ENCODE measurements around the gene KNDC1.
"Not testable (repeated sequence)": the region's sequence is repeated elsewhere in the genome, so short reads cannot be mapped to it uniquely, and the experiment has no call there.

The KNDC1 gene

DNA sequence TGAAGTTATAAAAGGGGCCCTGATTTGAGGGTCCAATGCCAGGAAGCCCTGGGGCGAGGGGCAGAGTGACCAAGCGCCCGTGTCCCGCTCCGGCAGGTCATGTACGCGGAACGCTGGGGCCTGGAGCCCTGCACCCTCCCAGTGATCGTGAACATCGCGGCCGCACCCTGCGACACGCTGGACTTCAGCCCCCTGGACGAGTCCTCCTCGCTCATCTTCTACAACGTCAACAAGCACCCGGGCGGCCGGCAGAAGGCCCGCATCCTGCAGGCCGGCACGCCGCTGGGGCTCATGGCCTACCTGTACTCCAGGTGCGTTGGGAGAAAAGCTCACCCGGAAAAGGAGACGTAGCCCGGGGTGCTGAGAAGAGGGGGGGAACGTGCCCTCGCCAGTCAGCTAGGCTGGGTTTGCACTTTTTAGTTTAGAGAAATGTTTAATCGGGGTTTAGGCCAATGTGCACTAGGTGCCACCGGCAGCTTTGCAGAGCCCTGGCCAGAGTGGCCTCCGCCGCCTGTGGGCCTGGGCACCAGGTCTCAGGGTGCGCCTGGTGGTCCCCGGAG lies 47.1 kb downstream of the KNDC1 start:
- no peak for DNase-seq (ENCODE audit: low spot score)

DNA sequence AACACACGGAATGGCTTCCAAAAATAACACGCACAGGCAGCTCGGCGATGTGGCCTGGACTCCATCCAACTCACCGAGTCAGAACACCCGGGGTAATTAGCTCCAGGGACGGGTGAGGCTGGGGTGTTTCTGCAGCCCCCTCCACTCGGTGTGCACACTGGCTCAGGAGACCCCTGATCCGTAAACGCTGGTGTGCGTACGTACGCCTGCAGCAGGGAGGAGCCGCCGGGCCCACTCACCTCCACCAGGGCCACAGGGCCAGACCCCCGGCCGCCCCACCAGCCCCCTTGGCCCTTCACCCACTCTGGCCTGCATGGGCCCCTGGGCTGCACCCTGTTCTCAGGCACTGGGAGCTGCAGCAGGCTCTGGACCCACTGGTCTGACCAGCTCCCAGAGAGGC lies 47.6 kb downstream of the KNDC1 start:
- no peak for DNase-seq (ENCODE audit: low spot score)

DNA sequence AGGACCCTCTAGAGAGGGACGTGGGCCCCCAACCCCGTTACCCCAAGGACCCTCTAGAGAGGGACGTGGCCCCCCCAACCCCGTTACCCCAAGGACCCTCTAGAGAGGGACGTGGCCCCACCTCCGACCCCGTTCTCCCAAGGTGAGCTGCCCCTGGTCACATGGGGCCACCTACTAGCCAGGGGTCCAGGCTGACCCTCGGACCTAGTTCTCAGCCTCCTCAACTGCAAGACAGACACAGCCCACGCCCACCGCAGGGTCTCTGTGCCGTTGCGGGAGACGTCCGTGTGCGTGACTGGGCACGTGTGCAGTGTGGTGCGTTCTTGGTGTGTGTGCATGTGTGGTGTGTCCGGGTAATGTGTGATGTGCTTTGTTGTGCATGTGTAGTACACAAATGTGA lies 48.4 kb downstream of the KNDC1 start:
- DNase-seq (ENCODE audit: low spot score) = no peak

DNA sequence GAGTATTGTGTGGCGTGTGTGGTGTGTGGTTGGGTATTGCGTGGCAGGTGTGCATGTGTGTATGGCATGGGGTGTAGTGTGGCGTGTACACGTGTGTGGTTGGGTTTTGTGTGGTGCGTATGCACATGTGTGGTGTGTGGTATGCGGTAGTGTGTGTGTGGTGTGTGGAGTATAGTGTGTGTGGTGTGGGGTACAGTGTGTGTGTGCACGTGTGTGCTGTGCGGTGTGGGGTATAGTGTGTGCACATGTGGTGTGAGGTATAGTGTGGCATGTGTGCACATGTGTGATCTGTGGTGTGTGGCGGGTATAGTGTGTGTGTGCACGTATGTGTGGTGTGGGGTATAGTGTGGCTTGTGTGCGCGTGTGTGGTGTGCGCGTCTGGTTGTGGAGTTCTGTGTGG lies 49.1 kb downstream of the KNDC1 start:
- DNase-seq (ENCODE audit: low spot score) = no peak

DNA sequence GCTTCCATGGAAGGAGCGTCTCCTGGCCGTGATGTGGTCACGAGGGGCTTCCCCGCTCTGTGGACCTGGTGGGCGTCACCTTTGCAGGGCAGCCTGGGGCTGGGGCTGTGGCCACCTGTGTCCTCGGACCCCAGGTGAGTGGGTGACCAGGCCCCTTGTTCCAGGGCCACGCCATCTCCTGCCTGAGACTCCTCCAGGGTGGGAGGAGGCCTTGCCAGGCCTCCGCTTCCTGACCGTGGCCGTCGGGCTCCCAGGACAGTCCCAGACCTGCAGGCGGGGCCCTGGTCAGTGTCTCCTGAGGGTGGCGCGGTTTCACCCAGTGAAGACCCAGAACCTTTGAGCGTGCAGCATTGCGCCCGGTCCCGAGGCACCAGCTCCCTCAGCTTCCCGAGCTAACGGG lies 49.6 kb downstream of the KNDC1 start:
- DNase-seq (ENCODE audit: low spot score) = no peak

DNA sequence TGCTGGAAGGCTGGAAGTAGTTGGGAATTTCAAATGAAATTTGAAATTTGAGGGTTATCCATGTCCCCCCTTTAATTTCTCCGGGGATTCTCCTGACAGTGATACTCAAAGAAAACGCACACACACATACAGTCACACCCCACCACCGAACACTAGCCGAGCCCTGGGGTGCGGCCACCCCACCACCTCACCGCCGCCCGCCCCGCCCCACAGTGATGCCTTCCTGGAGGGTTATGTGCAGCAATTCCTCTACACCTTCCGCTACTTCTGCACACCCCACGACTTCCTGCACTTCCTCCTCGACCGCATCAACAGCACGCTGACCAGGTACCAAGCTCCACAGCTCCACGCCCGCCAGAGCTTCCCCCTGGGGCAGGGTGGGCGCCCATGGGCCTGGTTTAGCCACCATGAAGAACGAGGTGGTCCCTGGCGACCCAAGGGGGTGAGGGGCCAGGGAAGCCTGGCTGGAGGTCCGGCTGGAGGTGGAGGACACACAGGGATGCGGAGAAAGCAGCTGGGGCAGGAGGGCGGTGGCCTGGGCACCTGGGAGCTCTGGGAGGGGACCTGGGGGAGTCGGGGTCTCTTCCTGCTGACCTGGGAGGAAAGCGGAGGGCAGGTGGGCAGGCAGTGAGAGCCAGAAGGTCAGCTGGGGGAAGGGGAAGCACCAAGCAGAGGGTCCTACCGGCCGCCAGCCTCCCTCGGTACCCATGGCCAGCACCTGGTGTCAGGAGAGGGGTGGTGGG lies 50.5 kb downstream of the KNDC1 start:
- no peak for DNase-seq (ENCODE audit: low spot score)

DNA sequence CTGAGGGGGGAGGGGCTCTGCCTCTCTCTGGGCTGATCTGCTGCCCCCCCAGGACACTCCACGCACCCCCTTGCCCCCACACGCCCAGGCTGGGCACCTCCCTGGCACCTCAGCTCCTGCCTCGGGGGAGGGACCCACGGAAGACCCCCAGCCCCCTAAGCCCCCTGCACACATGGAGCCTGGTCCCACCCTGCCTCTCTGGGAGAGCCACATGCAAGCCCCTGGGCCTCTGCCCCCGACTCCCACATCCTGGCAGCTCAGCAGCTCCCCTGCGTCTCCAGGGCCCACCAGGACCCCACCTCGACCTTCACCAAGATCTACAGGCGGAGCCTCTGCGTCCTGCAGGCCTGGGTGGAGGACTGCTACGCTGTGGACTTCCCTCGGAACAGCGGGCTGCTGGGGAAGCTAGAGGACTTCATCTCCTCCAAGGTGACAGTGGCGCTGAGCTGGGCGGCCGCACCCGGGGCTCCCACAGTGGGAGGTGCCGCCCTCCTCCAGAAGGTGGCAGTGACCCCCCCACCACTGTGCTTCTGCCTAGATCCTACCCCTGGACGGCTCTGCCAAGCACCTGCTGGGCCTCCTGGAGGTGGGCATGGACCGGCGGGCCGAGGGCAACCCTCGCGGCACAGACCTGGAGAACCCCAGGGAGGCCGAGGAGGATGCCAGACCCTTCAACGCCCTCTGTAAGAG lies 51.3 kb downstream of the KNDC1 start:
- no peak for DNase-seq (ENCODE audit: low spot score)

DNA sequence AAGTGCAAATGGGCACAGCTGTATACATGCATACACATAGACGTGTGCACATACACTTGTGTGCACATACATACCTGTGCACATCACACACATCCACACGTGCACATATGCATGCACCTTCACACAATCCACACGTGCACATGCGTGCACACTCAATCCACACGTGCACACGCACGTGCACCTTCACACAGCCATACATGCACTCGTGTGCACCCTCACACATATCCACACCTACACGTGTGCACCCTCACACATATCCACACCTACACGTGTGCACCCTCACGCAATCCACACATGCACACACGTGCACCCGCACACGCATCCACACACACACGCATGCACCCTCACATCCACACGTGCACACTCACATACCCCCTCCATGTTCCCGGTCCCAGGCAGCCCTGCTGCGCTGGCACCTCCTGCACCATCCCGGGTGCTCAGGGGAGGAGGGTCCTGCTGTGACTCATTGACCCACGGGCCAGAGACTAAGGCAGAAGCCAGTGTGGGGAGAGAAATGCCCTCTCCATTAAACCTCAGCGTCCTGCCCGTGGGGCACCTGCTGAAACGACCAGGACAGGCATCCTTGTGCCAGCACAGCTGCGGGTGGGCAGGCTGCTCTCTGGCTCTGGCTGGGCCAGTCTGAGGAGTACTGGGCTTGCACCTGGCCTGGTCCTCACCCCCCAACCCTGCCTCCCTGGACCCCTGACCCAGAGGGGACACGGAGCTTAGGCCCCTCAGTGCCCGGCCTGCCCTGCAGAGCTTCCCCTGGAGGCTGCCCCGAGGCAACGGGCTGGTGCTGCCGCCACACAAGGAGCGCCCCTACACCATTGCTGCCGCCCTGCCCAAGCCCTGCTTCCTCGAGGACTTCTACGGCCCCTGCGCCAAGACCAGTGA lies 52.2 kb downstream of the KNDC1 start:
- no peak for DNase-seq (ENCODE audit: low spot score)

DNA sequence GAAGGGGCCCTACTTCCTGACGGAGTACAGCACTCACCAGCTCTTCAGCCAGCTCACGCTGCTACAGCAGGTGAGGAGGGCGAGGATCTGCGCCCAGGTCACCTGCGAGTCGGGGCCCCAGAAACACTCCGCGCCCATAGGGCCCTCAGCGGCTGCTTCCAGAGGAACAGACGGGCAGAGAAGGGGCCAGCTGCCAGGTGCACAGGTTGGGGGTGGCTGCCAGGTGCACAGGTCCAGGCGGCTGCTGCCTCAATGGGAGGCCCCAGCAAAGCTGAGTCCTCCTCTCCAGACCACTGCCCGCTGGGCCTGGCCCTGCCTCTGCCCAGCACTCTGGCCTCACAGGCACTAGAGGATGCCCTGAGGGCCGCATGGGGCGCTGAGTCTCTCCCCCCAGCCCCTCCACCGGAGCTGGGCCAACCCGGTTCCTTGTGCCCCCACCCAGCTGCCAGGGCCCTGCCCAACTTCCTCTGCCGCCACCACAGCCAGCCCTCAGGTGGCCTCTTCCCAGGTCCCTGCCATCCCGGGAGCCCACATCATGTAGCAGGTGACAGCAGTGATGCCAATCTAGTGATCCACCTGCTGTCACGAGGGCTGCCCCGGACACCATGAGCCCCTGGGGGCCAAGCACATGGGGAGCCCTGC lies 53.0 kb downstream of the KNDC1 start:
- DNase-seq (ENCODE audit: low spot score) = no peak

DNA sequence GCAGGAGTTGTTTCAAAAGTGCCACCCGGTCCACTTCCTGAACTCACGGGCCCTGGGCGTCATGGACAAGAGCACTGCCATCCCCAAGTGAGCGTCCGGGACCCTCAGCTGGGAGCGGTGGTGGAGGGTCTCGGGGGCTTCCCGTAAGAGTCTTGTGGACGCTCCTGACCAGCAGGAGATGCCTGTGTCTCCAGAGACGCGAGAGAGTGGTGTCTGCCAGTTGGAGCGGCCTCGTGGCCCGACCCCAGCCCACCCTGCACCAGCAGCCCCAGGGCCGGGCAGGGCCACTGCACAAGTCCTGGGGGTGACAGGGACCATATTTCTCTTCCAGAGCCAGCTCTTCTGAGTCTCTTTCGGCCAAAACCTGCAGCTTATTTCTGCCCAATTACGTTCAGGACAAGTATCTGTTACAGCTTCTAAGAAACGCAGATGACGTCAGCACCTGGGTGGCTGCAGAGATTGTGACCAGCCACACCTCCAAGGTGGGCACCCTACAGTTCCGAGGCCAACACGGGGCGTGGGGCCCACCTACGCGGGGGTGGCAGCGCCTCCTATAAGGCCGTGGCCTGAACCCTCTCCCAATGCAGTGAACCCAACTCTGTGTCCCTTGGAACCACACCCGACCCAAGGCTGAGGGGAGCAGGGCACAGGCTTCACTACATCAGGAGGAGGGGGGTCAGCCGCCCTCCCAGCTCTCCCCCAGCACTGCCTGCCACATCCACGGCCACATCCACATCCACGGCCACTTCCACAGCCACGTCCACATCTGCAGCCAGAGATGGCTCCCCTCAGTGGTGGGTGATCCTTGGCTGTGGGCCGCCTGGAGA lies 53.8 kb downstream of the KNDC1 start:
- DNase-seq (ENCODE audit: low spot score) = no peak

DNA sequence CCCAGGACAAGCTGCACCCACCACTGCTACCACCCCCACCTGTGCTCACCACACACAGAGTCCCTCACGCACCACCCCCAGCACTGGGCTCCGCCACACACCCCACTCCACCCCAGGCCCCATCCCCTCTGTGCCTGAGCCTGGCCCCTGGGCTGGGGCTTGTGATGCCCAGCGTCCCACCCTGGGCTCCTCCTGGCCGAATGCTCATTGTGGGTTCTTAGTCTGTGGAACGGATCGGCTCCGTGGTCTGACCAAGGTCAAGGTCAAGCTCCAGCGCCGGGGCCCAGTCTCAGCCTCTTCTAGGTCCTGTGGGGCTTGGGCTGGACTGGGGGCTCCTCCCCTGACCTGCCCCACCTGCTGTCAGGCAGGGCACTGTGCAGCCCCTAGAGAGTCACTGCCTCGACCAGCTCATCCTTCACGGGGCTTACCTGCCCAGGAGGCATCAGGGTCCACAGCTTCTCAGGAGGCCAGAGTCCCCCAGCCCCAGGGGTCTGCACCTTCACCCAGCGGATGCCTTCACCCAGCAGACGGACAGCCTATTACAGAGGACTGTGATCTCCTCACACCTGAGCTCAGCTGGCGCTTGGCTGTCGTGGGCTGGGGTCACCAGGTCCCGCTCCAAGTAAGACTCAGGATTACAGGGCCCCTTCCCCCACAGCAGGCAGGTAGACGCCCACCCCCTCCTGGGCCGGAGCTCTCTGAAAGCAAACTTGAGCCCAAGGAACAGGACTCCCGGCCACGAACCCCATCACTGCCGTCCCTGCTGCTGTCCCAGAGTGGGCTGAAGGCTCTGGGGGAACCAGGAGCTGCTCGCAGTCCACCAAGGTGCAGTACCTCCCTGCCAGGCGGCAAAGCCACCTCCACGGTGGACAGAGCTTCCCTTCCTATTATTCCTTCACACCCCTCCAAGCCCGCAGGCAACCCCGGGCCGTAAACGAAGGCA lies 54.7 kb downstream of the KNDC1 start:
- DNase-seq (ENCODE audit: low spot score) = no peak

DNA sequence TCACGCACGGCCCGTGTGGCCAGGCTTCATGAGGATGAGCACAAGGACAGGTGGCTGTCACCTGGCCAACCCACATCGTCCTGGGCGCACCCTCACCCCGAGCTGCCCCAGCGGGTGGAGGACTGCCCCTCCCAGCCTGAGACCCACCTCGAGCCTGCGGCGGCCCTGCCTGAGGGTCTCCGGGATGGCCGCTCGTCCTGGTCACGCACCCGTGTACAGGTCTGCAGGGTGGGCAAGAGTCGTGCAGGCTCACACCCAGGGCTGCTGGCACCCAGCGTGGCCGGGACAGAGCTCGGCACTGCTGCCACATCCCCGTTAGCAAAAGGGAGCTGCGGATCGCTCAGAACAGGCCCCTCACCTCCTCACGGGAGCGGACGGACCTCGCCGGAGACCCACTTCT lies 55.6 kb downstream of the KNDC1 start:
- DNase-seq (ENCODE audit: low spot score) = no peak

DNA sequence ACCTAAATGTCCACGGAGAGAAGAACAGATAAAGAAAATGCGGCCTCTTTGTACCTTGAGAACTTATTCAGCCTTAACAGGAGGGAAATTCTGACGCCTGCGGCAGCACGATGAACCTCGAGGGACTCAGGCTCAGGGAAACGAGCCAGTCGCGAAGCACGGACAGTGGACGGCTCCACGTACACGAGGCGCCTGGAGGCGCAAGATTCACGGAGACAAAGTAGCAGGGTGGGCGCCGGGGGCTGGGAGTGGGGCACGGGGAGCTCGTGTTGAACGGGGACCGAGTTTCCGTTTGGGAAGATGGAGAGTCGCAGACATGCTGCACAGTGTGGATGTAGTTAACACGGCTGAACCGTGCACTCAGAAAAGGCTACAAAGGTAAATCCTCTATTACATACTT lies 56.8 kb downstream of the KNDC1 start:
- no peak for DNase-seq (ENCODE audit: low spot score)

DNA sequence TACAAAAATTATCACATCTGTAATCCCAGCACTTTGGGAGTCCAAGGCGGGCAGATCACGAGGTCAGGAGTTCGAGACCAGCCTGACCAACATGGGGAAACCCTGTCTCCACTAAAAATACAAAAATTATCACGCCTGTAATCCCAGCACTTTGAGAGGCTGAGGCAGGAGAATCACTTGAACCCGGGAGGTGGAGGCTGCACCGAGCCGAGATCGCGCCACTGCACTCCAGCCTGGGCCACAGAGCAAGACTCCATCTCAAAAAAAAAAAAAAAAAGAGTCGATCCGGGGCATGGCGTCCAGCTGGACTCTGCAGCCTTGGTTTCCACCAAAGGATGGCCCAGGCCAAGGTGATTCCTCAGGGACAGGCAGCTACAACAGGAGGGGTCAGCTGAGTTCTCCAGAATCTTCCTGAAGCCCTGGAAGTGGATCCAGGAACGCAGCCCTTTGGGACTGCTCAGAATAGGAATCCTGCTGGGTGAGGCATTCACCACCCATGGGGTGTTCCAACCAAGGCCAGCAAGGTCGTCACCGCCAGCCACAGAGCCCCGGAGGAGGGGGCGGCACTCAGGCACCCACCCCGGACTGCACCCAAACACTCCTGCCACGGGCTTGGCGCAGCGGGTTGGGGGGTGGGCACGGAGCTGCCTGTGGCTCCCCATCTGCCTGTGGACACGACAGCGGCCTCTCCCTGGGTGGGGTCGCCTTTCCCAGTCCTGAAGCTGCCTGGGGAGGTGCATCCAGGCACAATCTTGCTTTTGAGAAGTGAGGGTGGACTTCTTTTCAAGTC lies 58.0 kb downstream of the KNDC1 start:
- no peak for DNase-seq (ENCODE audit: low spot score)

DNA sequence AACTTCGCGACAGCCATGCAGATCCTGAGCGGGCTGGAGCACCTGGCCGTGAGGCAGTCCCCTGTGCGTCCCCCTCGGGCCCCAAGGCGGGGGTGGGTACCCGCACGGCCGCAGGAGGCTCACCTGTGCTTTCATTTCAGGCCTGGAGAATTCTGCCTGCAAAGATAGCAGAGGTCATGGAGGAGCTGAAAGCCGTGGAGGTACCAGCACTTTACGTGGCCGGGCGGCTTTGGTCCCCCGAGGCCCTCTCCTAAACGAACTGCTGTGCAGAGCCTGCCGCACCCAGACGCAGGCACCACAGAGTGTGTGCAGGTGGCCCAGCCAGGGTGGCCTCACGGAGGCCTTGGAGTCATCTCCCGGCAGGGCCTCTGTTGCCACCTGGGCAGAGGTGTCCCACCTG lies 58.9 kb downstream of the KNDC1 start:
- no peak for DNase-seq (ENCODE audit: low spot score)

DNA sequence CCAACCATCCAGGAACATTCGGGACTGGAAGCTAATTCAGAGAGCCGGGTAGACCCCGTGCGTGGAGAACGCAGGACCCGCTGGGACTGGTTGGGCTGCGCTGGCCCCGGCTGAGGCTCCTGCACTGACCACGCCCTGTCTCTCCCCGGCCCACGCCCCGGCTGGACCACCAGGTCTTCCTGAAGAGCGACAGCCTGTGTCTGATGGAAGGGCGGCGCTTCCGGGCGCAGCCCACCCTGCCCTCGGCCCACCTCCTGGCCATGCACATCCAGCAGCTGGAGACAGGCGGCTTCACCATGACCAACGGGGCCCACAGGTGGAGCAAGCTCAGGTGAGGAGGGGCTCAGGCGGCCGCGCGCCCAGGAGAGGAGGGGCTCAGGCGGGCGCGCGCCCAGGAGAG lies 59.8 kb downstream of the KNDC1 start:
- DNase-seq (ENCODE audit: low spot score) = no peak

DNA sequence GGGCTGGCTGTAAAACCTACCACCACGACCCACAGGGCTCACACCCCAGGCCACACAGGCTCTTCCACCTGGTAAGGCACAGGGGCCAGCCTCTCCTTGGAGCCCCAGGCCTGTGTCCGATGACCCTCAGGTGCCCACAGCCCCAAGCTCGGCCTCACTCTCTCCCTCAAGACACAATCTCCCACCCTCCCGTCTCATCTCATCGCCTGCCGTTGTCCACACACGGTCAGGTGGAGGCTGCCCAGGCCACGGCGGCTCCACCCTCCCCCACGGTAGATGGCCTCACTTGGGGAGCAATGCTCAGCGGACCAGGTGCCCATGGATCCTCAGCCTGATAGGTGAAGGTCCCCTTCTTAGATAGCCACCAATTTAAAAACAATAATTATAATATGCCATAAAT lies 61.3 kb downstream of the KNDC1 start:
- no peak for DNase-seq (ENCODE audit: low spot score)

DNA sequence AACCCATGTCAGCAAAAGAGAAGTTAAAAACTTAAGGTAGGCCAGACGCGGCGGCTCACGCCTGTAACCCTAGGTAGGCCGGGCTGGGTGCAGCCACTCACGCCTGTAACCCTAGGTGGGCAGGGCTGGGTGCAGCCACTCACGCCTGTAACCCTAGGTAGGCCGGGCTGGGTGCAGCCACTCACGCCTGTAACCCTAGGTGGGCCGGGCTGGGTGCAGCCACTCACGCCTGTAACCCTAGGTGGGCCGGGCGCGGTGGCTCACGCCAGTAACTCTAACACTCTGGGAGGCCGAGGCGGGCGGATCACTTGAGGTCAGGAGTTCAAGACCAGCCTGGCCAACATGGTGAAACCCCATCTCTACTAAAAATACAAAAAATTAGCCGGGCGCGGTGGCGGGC lies 61.7 kb downstream of the KNDC1 start:
- DNase-seq (ENCODE audit: low spot score) = not testable (repeated sequence)

DNA sequence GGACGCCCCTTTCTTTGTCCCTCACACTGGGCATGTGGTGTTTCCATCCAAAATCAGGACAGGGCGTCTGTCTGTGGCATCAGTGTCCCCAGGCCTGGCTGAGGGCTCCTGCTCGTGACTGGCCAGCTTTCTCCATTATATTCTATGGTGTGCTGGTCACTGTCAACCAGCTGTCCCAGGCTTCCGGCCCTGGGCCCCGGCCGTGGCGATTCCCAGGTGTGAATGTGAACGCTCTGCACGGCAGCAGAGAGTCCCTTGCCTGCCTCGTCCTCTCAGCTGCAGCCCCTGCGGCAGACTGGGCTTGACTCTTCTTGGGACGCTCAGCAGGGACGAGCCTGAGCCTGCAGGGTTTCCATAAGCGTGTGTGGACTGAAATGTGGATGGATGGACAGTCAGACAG lies 64.1 kb downstream of the KNDC1 start:
- no peak for DNase-seq (ENCODE audit: low spot score)

Data from kidney capillary endothelial cell (primary cell).